Measurements from ENCODE around the gene NUDT14. TPM values are rescaled to one million over a fixed set of nuclear protein-coding genes. Genes with fewer than 3 reads are reported as not detected.

NUDT14 gene
- total RNA-seq, 1 donor from 2014 or later, result 68.4 TPM

- no peak overlapping the region for H3K27ac Mint-ChIP-seq
- H3K27me3 Mint-ChIP-seq (ENCODE audit: low read depth), result no peaks in the 10 kb centered on the region
- TF ChIP-seq CTCF (IDR thresholded peaks at IDR 0.05; ENCODE audit: unreplicated experiment), result no peak
- DNase-seq (ENCODE audit: low spot score in 2 of 2, unreplicated experiment in 2 of 2), result no peak
- no peaks in the 10 kb centered on the region for H3K4me1 Mint-ChIP-seq
- H3K9me3 Mint-ChIP-seq, result no peaks in the 10 kb centered on the region
- H3K4me3 Mint-ChIP-seq, result no peak overlapping the region
- peaks cover 2% of the 10 kb centered on the region for H3K36me3 Mint-ChIP-seq
These were observed 30.1 kb upstream of the NUDT14 start for GRCh38 chr14:105211086-105211757.

GRCh38 chr14:105210266-105211025 lies 29.3 kb upstream of the NUDT14 start:
- no peak for TF ChIP-seq CTCF (IDR thresholded peaks at IDR 0.05; ENCODE audit: unreplicated experiment)
- Mint-ChIP-seq H3K4me1 (no peaks in the 10 kb centered on the region), H3K27me3 (ENCODE audit: low read depth) (no peaks in the 10 kb centered on the region), H3K9me3 (no peaks in the 10 kb centered on the region), H3K27ac (no peak overlapping the region), H3K4me3 (no peak overlapping the region), H3K36me3 (peaks cover 2% of the 10 kb centered on the region)
- no peak for DNase-seq (ENCODE audit: low spot score in 2 of 2, unreplicated experiment in 2 of 2)

- TF ChIP-seq CTCF (IDR thresholded peaks at IDR 0.05; ENCODE audit: unreplicated experiment), result no peak
- no peak for DNase-seq (ENCODE audit: low spot score in 2 of 2, unreplicated experiment in 2 of 2)
- no peak overlapping the region for H3K27ac Mint-ChIP-seq
- H3K4me1 Mint-ChIP-seq, result no peaks in the 10 kb centered on the region
- no peaks in the 10 kb centered on the region for H3K9me3 Mint-ChIP-seq
- H3K4me3 Mint-ChIP-seq, result no peak overlapping the region
- H3K27me3 Mint-ChIP-seq (ENCODE audit: low read depth), result no peaks in the 10 kb centered on the region
- peaks cover 2% of the 10 kb centered on the region for H3K36me3 Mint-ChIP-seq
These were observed 28.5 kb upstream of the NUDT14 start for GRCh38 chr14:105209646-105210045.

- H3K36me3 Mint-ChIP-seq, result peaks cover 2% of the 10 kb centered on the region
- no peak for DNase-seq (ENCODE audit: low spot score in 2 of 2, unreplicated experiment in 2 of 2)
- peak overlapping the region; percentile 53 for H3K27ac Mint-ChIP-seq
- no peaks in the 10 kb centered on the region for H3K27me3 Mint-ChIP-seq (ENCODE audit: low read depth)
- H3K4me1 Mint-ChIP-seq, result no peaks in the 10 kb centered on the region
- no peak for TF ChIP-seq CTCF (IDR thresholded peaks at IDR 0.05; ENCODE audit: unreplicated experiment)
- H3K9me3 Mint-ChIP-seq, result no peaks in the 10 kb centered on the region
- H3K4me3 Mint-ChIP-seq, result no peak overlapping the region
These were observed 28.0 kb upstream of the NUDT14 start for GRCh38 chr14:105209091-105209490.

GRCh38 chr14:105208738-105209075 lies 27.6 kb upstream of the NUDT14 start:
- DNase-seq (ENCODE audit: low spot score in 2 of 2, unreplicated experiment in 2 of 2), result no peak
- H3K36me3 Mint-ChIP-seq, result peaks cover 2% of the 10 kb centered on the region
- H3K27me3 Mint-ChIP-seq (ENCODE audit: low read depth), result no peaks in the 10 kb centered on the region
- H3K27ac Mint-ChIP-seq, result peak overlapping the region; percentile 53
- no peaks in the 10 kb centered on the region for H3K9me3 Mint-ChIP-seq
- no peak for TF ChIP-seq CTCF (IDR thresholded peaks at IDR 0.05; ENCODE audit: unreplicated experiment)
- no peak overlapping the region for H3K4me3 Mint-ChIP-seq
- H3K4me1 Mint-ChIP-seq, result no peaks in the 10 kb centered on the region
